K562 (cell line): Measurements from ENCODE around the gene DTX1. TPM values are rescaled to one million over a fixed set of nuclear protein-coding genes. Genes with fewer than 3 reads are reported as not detected.

Source experiments
- ATAC-seq: fragments of 200-7000 bp; cut with Tn5 transposase; 3 replicates; pipeline ENCODE4 v1.9.1; 2020; ENCODE audit warnings: moderate library complexity
- BruUV-seq: library from RNA; stranded (reverse); fragments of 400-500 nt; replicated peaks from 2 replicates; lab custom pipeline; 2021; lab: Mats Ljungman, UMichigan
- CTCF ChIA-PET: fragments of 300-600 bp; formaldehyde crosslinking; extraction: SDS; loops from one replicate; lab custom pipeline; 2021; ENCODE audit warnings: low intra/inter-chr PET ratio; lab: Yijun Ruan, JAX
- POLR2A ChIA-PET: fragments of 300-600, 350-650 bp; sonication (Branson Sonifier 250); formaldehyde crosslinking; extraction: SDS; loops from one replicate; lab custom pipeline; 2021; ENCODE audit warnings: antibody characterized with exemption, inconsistent platforms; lab: Yijun Ruan, JAX
- DNase-seq, 4 experiments: peaks; one replicate each; pipeline versions ENCODE4 v3.0.0 to v3.0.0-alpha.2; 2011 to 2018; ENCODE audit warnings: low spot score in 3 of 4, mixed read lengths in 3 of 4; ENCODE audit errors: extremely low read depth in 1 of 4
- FAIRE-seq: peaks from 2 replicates; lab custom pipeline; 2011; peaks lifted over from hg19 to GRCh38; lab: Jason Lieb, UNC
- H2AFZ ChIP-seq: 2 replicates; pipeline ENCODE4 v1.6.0; 2011; ENCODE audit warnings: low read depth, low read length, control low read depth, inconsistent platforms
- H3K27ac ChIP-seq: fragments of 200-600 bp; 3 replicates; pipeline ENCODE4 v1.8.0; 2011; ENCODE audit warnings: low read depth, mild to moderate bottlenecking, control low read depth, inconsistent platforms, low read length, moderate library complexity, mixed read lengths; ENCODE audit errors: extremely low read depth
- H3K27me3 ChIP-seq, 2 experiments: fragments of 300-600 bp in 1 of 2; 2 replicates in 1 of 2; 3 replicates in 1 of 2; pipeline versions ENCODE4 v1.6.0 to v1.8.0; 2011; ENCODE audit warnings: inconsistent platforms in 2 of 2, low read length in 2 of 2, mild to moderate bottlenecking in 1 of 2, mixed read lengths in 1 of 2, moderate library complexity in 1 of 2; ENCODE audit not compliant: control insufficient read depth in 2 of 2, insufficient read depth in 2 of 2
- H3K36me3 ChIP-seq: fragments of 300-600 bp; 3 replicates; pipeline ENCODE4 v1.8.0; 2011; ENCODE audit warnings: mild to moderate bottlenecking, low read length, inconsistent platforms; ENCODE audit not compliant: control insufficient read depth, insufficient read depth
- H3K4me1 ChIP-seq, 2 experiments: fragments of 200-600 bp in 1 of 2; replicated peaks in 1 of 2; 2 replicates in 1 of 2; 3 replicates in 1 of 2; pipeline versions ENCODE4 v1.5.1 to v1.8.0; 2011; ENCODE audit warnings: inconsistent platforms in 2 of 2, low read length in 2 of 2, mild to moderate bottlenecking in 1 of 2, mixed read lengths in 1 of 2, moderate library complexity in 1 of 2; ENCODE audit not compliant: control insufficient read depth in 2 of 2, insufficient read depth in 2 of 2
- H3K4me2 ChIP-seq: 2 replicates; pipeline ENCODE4 v1.6.1; 2011; ENCODE audit warnings: low read length, control low read depth, inconsistent platforms, mixed read lengths; ENCODE audit not compliant: insufficient read depth
- H3K4me3 ChIP-seq: fragments of 200-600 bp; sonication (generic), shearing (Covaris generic); 2 replicates; pipeline ENCODE4 v1.5.1; 2016; ENCODE audit warnings: control low read depth, inconsistent platforms
- H3K79me2 ChIP-seq: fragments of 200-600 bp; 3 replicates; pipeline ENCODE4 v1.8.0; 2011; ENCODE audit warnings: low read length, inconsistent platforms; ENCODE audit not compliant: control insufficient read depth, insufficient read depth
- H3K9ac ChIP-seq, 2 experiments: 2 replicates each; pipeline versions ENCODE4 v1.6.0 to v1.6.1; 2011; ENCODE audit warnings: low read depth in 2 of 2, low read length in 2 of 2, control low read depth in 1 of 2, inconsistent platforms in 1 of 2, mild to moderate bottlenecking in 1 of 2, mixed read lengths in 1 of 2; ENCODE audit not compliant: insufficient read depth in 1 of 2
- H3K9me1 ChIP-seq: one replicate; pipeline ENCODE4 v1.6.0; 2011; ENCODE audit warnings: inconsistent platforms, mild to moderate bottlenecking, low read length, moderate library complexity; ENCODE audit not compliant: control insufficient read depth, insufficient read depth
- H3K9me3 ChIP-seq: replicated peaks from 2 replicates; pipeline ENCODE4 v1.5.1; 2011; ENCODE audit warnings: low read depth, low read length, inconsistent platforms; ENCODE audit not compliant: control insufficient read depth, insufficient read depth
- H4K20me1 ChIP-seq: replicated peaks from 2 replicates; pipeline ENCODE4 v1.6.1; 2011; ENCODE audit warnings: low read length, inconsistent platforms, mixed read lengths; ENCODE audit not compliant: control insufficient read depth, insufficient read depth
- CSDE1 ChIP-seq, 2 experiments: fragments of 450-650 bp; IDR thresholded peaks; 2 replicates each; pipeline ENCODE4 v1.6.1; 2016; ENCODE audit warnings: mild to moderate bottlenecking in 1 of 2
- CTCF ChIP-seq, 3 experiments: IDR thresholded peaks in 2 of 3; conservative IDR thresholded peaks in 1 of 3; 2 replicates each; pipeline ENCODE4 v1.5.1; 2011 to 2012; ENCODE audit warnings: low read length in 3 of 3, mild to moderate bottlenecking in 3 of 3, control low read depth in 2 of 3, improper control_type of control experiment in 1 of 3, inconsistent platforms in 1 of 3, low read depth in 1 of 3, mixed read lengths in 1 of 3, moderate library complexity in 1 of 3; ENCODE audit not compliant: insufficient read depth in 2 of 3
- ELF1 ChIP-seq: fragments of 200-800 bp; sonication (Bioruptor generic); IDR thresholded peaks from 2 replicates; pipeline ENCODE4 v1.6.1; 2016; ENCODE audit warnings: missing genetic modification characterization, missing compliant biosample characterization
- ETS2 ChIP-seq: IDR thresholded peaks from 2 replicates; pipeline ENCODE4 v1.6.1; 2016; ENCODE audit warnings: borderline replicate concordance, missing genetic modification characterization, mild to moderate bottlenecking, moderate library complexity, missing compliant biosample characterization; ENCODE audit not compliant: poor library complexity, severe bottlenecking
- FOXA3 ChIP-seq, 2 experiments: fragments of 450-650 bp in 1 of 2; sonication (generic) in 1 of 2; formaldehyde crosslinking; IDR thresholded peaks in 1 of 2; conservative IDR thresholded peaks in 1 of 2; 2 replicates each; pipeline versions ENCODE4 v1.4.0 to v1.8.0; 2020 to 2022; ENCODE audit warnings: mild to moderate bottlenecking in 2 of 2, missing genetic modification reagents in 1 of 2
- FOXP1 ChIP-seq: sonication (generic); formaldehyde crosslinking; IDR thresholded peaks from 2 replicates; pipeline ENCODE4 v1.8.0; 2022; ENCODE audit warnings: mild to moderate bottlenecking, missing genetic modification reagents
- GTF3C2 ChIP-seq: IDR thresholded peaks from 3 replicates; pipeline ENCODE4 v1.6.1; 2011; ENCODE audit warnings: borderline replicate concordance, mild to moderate bottlenecking, moderate library complexity; ENCODE audit not compliant: insufficient read length; ENCODE audit errors: extremely low read depth
- HINFP ChIP-seq: fragments of 450-650 bp; conservative IDR thresholded peaks from 2 replicates; pipeline ENCODE4 v1.6.1; 2016; ENCODE audit warnings: missing genetic modification characterization, low read depth, mild to moderate bottlenecking, control low read depth, missing compliant biosample characterization
- SOX6 ChIP-seq: fragments of 450-650 bp; IDR thresholded peaks from 2 replicates; pipeline ENCODE4 v1.6.1; 2014; ENCODE audit warnings: mild to moderate bottlenecking
- TAF1 ChIP-seq: IDR thresholded peaks from 2 replicates; pipeline ENCODE4 v1.6.1; 2011; ENCODE audit warnings: mild to moderate bottlenecking, low read length, moderate library complexity; ENCODE audit not compliant: insufficient read depth, control insufficient read depth, severe bottlenecking; ENCODE audit errors: extremely low read depth
- ZBTB34 ChIP-seq: fragments of 250-450 bp; sonication (Bioruptor Pico); IDR thresholded peaks from 2 replicates; pipeline ENCODE4 v1.8.0; 2021; ENCODE audit warnings: mild to moderate bottlenecking, moderate library complexity
- ZNF436 ChIP-seq: fragments of 250-450, 450-650 bp; sonication (Bioruptor Pico); formaldehyde crosslinking; IDR thresholded peaks from 2 replicates; pipeline ENCODE4 v1.7.0; 2020; ENCODE audit warnings: mild to moderate bottlenecking
- WGBS: fragments of 100-300 bp; shearing (Covaris generic); methylation state at CpG from one replicate; pipeline ENCODE4 v1.1.6; 2016; ENCODE audit warnings: low coverage, mixed read lengths; ENCODE audit not compliant: insufficient coverage; ENCODE audit errors: missing lambda C conversion rate; 5-methylcytosine and 5-hydroxymethylcytosine counted together
- in situ Hi-C: fragments of 300-500 bp; cut with MboI; formaldehyde crosslinking; loops from 4 replicates; pipeline ENCODE4 v1.15.0; 2018; ENCODE audit warnings: inconsistent platforms, mixed read lengths
- intact Hi-C: fragments of 100-400 bp; cut with micrococcal nuclease; formaldehyde crosslinking; loops from 2 replicates; pipeline ENCODE4 v1.14.2; 2022
- polyA plus RNA-seq, 8 experiments: library from polyadenylated mRNA; depleted of rRNA in 4 of 8; stranded (reverse) in 5 of 8; unstranded in 3 of 8; fragments of >200 nt; fragmentation: Nextera tagmentation in 2 of 8; fragmentation: Illumina TruSeq in 1 of 8; extraction: Ambion mirVana in 2 of 8; extraction: Trizol in 1 of 8; gene quantifications; 2 replicates each; pipeline versions ENCODE4 v1.2.1 to v1.2.3, GENCODE V29; 2011 to 2014; ENCODE audit warnings: inconsistent platforms in 1 of 8, missing spikeins in 1 of 8
- total RNA-seq, 7 experiments: library from RNA; depleted of rRNA in 6 of 7; stranded (reverse); fragments of >200 nt in 6 of 7; fragmentation: Illumina TruSeq in 2 of 7; extraction: Trizol in 2 of 7; gene quantifications; 2 replicates each; pipeline versions ENCODE4 v1.2.1 to v1.2.3, GENCODE V29; 2011 to 2021; ENCODE audit warnings: low replicate concordance in 1 of 7

Gene DTX1
- total and polyA plus RNA-seq, 9 of the 15 experiments (the other 6 are each of a cell fraction or from before 2014, with no cell fraction given) = not detected

GRCh38 chr12:113119980-113120669, 63.6 kb downstream of the DTX1 start:
- Histone ChIP-seq H2AFZ (no peak overlapping the region), H3K36me3 (no peaks in the 10 kb centered on the region), H3K9me3 (no peaks in the 10 kb centered on the region; the same call in 1 of the 2 replicates), H3K4me1 (peaks cover 0 to 8% of the 10 kb centered on the region in 2 experiments; a peak in 1 of 5 replicates), H3K27me3 (peaks cover 7 to 28% of the 10 kb centered on the region in 2 experiments; a peak in 4 of 5 replicates), H3K9me1 (peaks cover 2% of the 10 kb centered on the region), H3K4me2 (no peak overlapping the region), H4K20me1 (peaks cover 1% of the 10 kb centered on the region; the same call in 1 of the 2 replicates), H3K27ac (no peak overlapping the region), H3K9ac (no peak overlapping the region), H3K79me2 (no peaks in the 10 kb centered on the region), H3K4me3 (no peak overlapping the region)
- DNase-seq (no peak), FAIRE-seq (no peak), ATAC-seq (no peak)
- BruUV-seq = no TSS peak
- ChIA-PET CTCF (no interaction called here), POLR2A (interaction anchor here (0.7 to 1.0 kb wide), 2 partner anchors 14 to 419 kb away, joined by 3 read pairs; no protein-coding TSS in a partner anchor)
- intact Hi-C loops = no loop called here
- in situ Hi-C loops = no loop called here
- WGBS = 4% methylated on average over 4 of the region's 4 CpGs
- no peak for TF ChIP-seq FOXA3 (CRISPR knock-in tag; conservative IDR thresholded peaks at IDR 0.05 in 1 of 2, IDR thresholded peaks at IDR 0.05 in 1 of 2)
- TF ChIP-seq HINFP (tag) = no peak
- no peak for TF ChIP-seq TAF1
- TF ChIP-seq CSDE1 (IDR thresholded peaks at IDR 0.05) = 0 out of 4 replicates have a peak, but pooled peaks of 1 of the 2 experiments have one; percentile 35
- TF ChIP-seq SOX6 = no peak
- TF ChIP-seq CTCF (IDR thresholded peaks at IDR 0.05 in 2 of 3, conservative IDR thresholded peaks at IDR 0.05 in 1 of 3; ENCODE audit: insufficient read depth in 2 of 3, low read depth in 1 of 3, low read length in 3 of 3) = no peak
- TF ChIP-seq GTF3C2 = no peak
- no peak for TF ChIP-seq FOXP1
- TF ChIP-seq ZBTB34 (CRISPR knock-in tag) = no peak
- TF ChIP-seq ZNF436 (CRISPR knock-in tag) = no peak
- TF ChIP-seq ELF1 (tag) = no peak
- TF ChIP-seq ETS2 = no peak
